HG03045 (cell line): ENCODE data around the gene ALDOA.
A peak's percentile ranks its signal among the peaks of the same experiment; 100 is the strongest.

Experiments used
- ATAC-seq: cut with Tn5 transposase; IDR thresholded peaks from one replicate; pipeline ENCODE4 v1.9.1; 2021; ENCODE audit warnings: mild to moderate bottlenecking, moderate library complexity; ENCODE audit not compliant: unreplicated experiment

Gene ALDOA

GRCh38 chr16:30088832-30089624, 23.5 kb downstream of the ALDOA start:
- no peak for ATAC-seq

DNA sequence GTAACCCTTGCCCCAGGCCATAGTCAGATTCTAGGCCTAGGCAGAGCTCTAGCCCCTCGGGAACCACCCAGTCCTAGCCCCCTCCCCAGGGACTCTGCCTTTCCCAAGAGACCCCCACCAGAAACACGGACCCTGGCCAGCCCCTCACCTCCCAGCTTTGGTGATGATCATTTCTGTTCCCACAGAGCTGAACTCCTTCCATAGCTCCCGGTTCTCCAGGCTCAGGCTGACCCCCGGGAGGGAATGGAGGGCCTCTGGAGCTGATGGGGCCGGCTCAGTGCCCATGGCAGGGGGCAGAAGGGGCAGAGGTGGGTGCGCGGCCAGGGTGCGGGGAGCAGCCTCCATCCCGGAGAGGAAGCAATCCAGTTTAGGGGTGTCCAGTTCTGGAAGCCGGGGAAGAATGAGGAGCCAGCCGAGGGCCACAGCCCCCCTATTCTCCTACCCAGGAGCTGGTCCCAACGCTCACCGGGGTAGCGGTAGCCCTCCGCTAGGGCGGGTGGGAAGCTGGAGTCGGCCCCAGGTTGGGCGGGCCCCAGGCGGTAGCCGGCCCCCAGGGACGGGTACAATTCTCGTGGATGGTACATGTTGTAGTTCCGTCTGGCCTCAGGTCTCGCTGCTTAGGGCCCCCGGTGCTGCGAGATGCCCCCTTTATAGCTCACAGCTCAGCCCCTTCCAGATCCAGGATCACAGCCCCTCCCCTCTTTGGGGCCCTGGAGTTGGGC, 25.2 kb downstream of the ALDOA start:
- ATAC-seq = no peak

- peak; percentile 58 for ATAC-seq
These were observed 26.2 kb downstream of the ALDOA start, which contains the start of gene TBX6 for GRCh38 chr16:30091474-30092372. TSS of gene TBX6 (minus strand) at chr16:30091924. CDS start at chr16:30091193, 731 bp downstream.

DNA sequence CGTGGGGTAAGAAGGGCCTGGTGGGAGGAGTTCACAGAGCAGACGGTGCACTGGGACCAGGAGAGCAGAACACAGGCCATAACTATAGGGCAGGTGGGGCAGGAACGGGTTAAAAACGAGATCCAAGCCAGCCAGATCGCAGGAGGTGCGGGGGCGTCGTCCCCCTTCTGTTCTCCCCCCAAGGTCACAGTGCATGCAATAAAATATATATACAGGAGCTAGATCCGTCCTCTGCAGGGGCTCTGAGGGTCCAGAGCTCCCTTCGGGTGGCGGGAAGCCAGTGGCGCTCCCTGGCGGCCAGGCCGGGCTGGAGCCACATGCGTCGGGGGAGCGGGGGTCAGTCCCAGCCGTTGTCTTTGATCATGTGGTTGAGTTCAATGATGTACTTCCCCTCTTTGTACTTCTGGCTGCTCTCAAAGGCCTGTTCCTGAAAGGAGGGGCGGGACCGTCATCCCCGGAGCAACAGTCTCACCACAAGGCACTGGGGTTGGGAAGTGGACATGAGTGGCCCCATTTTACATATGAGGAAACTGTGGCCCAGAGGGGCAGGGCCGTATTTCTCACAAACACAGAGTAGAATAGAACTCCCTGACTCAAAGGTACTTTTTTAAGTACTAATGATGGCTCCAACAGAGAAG, 26.9 kb downstream of the ALDOA start:
- peak; percentile 36 for ATAC-seq

GRCh38 chr16:30094541-30095165, 29.1 kb downstream of the ALDOA start:
- ATAC-seq = no peak

DNA sequence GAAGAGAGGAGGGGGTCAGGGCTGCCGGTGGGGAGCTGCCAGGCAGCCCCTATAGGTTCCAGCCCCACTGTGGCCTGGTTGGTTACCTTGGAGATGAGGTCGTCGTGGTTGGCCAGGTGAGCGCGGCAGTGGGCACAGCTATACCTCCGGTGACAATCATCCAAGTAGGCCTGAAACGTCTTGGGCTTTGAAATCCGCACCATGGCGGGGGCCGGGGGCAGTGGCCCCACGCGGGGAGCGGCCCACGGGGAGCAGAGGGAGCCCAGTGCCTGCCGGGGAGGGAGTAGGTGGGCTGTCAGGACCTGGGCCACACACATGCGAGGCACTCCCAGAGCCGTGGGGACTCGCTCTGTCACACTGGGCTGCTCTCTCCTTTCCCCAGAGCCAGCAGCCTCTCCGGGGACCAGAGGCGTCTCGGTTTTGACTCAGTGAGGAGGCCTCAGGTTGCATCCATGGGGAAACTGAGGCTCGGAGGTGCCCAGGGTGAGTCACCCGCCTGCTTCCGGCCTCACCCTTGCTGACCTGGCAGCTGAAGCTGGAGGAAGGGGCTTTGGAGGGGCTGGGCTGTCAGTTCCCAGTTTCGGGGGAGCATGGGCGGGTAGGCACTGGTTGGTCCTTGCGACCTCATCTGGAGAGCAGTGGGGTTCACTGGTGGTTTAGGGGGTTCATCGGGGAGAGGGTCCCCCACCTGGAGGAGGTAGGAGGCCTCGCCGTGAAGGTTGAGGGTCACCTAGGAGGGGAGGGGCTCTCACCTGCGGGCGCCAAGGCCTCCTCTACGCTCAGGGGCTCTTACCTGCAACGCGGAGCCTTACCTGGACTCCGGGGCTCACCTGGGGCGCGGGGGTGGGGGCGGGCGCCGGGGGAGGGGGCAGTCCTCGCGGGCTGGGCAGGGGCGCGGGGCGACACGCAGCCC, 29.9 kb downstream of the ALDOA start:
- no peak for ATAC-seq

DNA sequence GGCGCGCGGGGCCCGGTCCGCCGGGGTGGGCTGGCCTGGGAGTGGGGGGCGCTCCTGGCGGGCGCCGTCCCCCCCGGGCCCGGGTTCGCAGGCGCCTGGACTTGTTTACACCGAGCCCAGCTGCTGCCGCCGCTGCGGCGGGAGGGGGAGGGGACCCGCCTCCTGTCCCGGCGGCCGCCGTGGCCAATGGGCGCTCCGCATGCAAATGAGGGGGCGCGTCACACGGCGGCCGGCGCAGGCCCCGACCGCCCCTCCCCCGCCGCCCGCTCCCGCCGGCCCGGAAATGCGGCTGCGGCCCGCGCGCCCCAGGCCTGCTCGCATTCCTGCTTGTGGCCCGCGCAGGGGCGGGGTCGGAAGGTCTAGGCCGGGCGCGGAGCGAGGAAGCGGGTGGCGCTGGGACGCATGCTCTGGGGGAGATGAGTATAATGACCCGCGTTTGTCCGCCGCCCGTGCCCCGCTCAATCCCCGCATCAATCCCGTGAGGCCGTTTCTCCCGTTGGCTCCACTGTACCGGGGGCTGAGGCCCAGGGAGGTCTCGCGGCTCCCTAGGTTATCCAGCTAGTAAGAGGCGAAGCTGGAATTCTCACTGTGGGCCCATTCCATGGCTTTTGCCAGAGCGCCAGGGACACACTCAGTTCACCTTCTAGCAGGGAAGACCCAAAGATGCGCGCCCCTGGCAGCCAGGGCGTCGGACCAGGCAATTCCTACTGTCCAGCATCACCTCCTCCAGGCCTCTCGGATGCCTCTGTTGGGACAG, 30.7 kb downstream of the ALDOA start, which contains the start of gene YPEL3:
Gene YPEL3 (minus strand): TSS at position 109 of the 757 bp plus-strand sequence. CDS start 731 bp downstream, outside the sequence.
- ATAC-seq = peak; percentile 55

GRCh38 chr16:30096862-30097563, 31.5 kb downstream of the ALDOA start:
- ATAC-seq = no peak

DNA sequence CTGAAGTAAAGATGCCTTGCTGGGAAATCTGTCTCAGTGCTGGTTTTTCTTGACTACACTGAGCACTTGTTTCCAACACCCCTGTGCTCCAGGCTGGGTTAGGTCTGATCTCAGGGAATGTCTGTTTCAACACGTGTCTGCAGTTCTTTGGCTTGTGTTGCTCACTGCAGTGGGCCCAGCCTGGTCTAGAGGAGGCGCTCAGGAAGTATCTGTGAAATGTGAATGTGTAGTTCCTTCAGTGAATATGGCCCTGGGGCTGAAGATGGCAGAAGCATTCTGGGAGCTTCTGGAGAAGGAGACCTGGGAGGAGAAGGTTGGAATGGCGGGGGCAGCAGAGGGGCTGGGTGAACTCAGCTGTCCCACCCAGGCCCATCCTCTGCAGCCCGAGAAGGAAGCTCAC, 38.5 kb downstream of the ALDOA start:
- ATAC-seq = no peak

GRCh38 chr16:30104492-30104891, 38.9 kb downstream of the ALDOA start:
- ATAC-seq = no peak

DNA sequence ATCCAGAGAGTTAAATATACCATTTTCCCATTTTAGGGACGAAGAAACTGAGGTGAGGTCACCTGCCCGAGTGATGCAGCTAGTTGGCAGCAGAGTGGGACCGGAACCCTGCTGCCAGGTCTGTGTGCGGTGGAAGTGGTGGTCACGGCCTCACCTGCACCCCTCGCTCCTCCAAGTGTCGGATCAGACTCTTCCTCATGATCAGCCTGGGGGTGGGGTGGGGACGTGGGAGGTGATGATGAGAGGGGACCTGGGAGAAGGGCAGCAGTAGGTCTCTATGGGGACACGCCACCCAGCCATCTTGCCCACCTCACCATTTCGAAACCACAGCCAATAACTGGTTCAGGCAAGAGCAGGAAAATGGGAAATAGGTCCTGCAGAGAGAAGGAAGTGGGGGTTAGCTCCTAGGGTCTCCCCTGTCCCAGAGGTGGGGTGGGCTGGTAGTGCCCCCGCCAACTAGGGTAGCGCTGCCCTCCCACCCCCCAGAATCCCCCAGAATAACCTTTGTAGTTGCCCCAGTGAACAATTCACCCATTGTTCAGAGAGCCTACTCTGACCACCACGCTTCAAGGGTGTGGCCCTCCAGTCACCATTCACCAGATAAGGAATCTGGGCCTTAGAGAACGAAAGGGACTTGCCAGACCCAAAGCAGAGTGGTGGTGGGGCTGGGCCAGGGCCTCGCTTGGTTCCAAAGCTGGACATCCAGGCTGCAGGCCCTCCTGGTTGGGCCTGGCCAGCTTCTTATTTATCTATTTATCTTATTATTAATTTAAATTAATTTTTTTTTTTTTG, 42.7 kb downstream of the ALDOA start:
- ATAC-seq = no peak

- no peak for ATAC-seq
These were observed 45.1 kb downstream of the ALDOA start for GRCh38 chr16:30110661-30111060.

GRCh38 chr16:30112197-30113030, 46.9 kb downstream of the ALDOA start:
- no peak for ATAC-seq

- ATAC-seq = no peak
These were observed 47.6 kb downstream of the ALDOA start, which contains the start of gene GDPD3 for GRCh38 chr16:30113031-30113710. TSS of gene GDPD3 (minus strand) at chr16:30113537. CDS start at chr16:30113478, 59 bp downstream.

- ATAC-seq = no peak
These were observed 48.3 kb downstream of the ALDOA start for GRCh38 chr16:30113711-30114333.
